ENCODE results near the gene NLRX1.

Gene NLRX1

GRCh38 chr11:119178166-119178680 is 9.7 kb downstream of the NLRX1 start:
- Histone ChIP-seq H3K79me2 (ENCODE audit: control insufficient read depth, low read length) (no peaks in the 10 kb centered on the region), H3K27ac (ENCODE audit: low read depth, low read length) (no peak overlapping the region), H3K9me3 (ENCODE audit: control insufficient read depth, insufficient read depth, low read length) (no peaks in the 10 kb centered on the region), H3K9me2 (replicated peaks; ENCODE audit: control insufficient read depth, low read length) (no peaks in the 10 kb centered on the region), H3K4me1 (ENCODE audit: control insufficient read depth, low read length) (peaks cover 4% of the 10 kb centered on the region; the same call in 1 of the 2 replicates), H3K4me2 (ENCODE audit: low read length) (no peak overlapping the region), H3K27me3 (ENCODE audit: control insufficient read depth, low read length) (no peaks in the 10 kb centered on the region), H3F3A (ENCODE audit: control insufficient read depth, insufficient read depth) (no peaks in the 10 kb centered on the region), H4K20me1 (ENCODE audit: control insufficient read depth, insufficient read depth, low read depth, low read length) (no peaks in the 10 kb centered on the region), H3K36me3 (ENCODE audit: control insufficient read depth, low read length) (0 out of 2 replicates have a peak, but pooled peaks cover 3% of the 10 kb centered on the region), H3K4me3 (ENCODE audit: low read length) (no peak overlapping the region)
- TF ChIP-seq CTCF (IDR thresholded peaks at IDR 0.05; ENCODE audit: low read depth, low read length, poor library complexity, severe bottlenecking): no peak

- H3K79me2 ChIP-seq (ENCODE audit: control insufficient read depth, low read length): no peaks in the 10 kb centered on the region
- peaks cover 4% of the 10 kb centered on the region; the same call in 1 of the 2 replicates for H3K4me1 ChIP-seq (ENCODE audit: control insufficient read depth, low read length)
- H3K4me2 ChIP-seq (ENCODE audit: low read length): no peak overlapping the region
- no peaks in the 10 kb centered on the region for H3K27me3 ChIP-seq (ENCODE audit: control insufficient read depth, low read length)
- no peaks in the 10 kb centered on the region for H4K20me1 ChIP-seq (ENCODE audit: control insufficient read depth, insufficient read depth, low read depth, low read length)
- no peak overlapping the region for H3K27ac ChIP-seq (ENCODE audit: low read depth, low read length)
- no peak for TF ChIP-seq EZH2phosphoT487 (IDR thresholded peaks at IDR 0.05; ENCODE audit: borderline replicate concordance, low read length)
- TF ChIP-seq CTCF (IDR thresholded peaks at IDR 0.05; ENCODE audit: low read depth, low read length, poor library complexity, severe bottlenecking): no peak
- H3F3A ChIP-seq (ENCODE audit: control insufficient read depth, insufficient read depth): no peaks in the 10 kb centered on the region
- H3K9me3 ChIP-seq (ENCODE audit: control insufficient read depth, insufficient read depth, low read length): no peaks in the 10 kb centered on the region
- H3K4me3 ChIP-seq (ENCODE audit: low read length): no peak overlapping the region
- H3K36me3 ChIP-seq (ENCODE audit: control insufficient read depth, low read length): 0 out of 2 replicates have a peak, but pooled peaks cover 3% of the 10 kb centered on the region
- H3K9me2 ChIP-seq (replicated peaks; ENCODE audit: control insufficient read depth, low read length): no peaks in the 10 kb centered on the region
These were observed 10.8 kb downstream of the NLRX1 start for GRCh38 chr11:119179342-119179741.

- Histone ChIP-seq H3K4me1 (ENCODE audit: control insufficient read depth, low read length) (peaks cover 4% of the 10 kb centered on the region; the same call in 1 of the 2 replicates), H3K9me3 (ENCODE audit: control insufficient read depth, insufficient read depth, low read length) (no peaks in the 10 kb centered on the region), H4K20me1 (ENCODE audit: control insufficient read depth, insufficient read depth, low read depth, low read length) (no peaks in the 10 kb centered on the region), H3F3A (ENCODE audit: control insufficient read depth, insufficient read depth) (no peaks in the 10 kb centered on the region), H3K9me2 (replicated peaks; ENCODE audit: control insufficient read depth, low read length) (no peaks in the 10 kb centered on the region), H3K36me3 (ENCODE audit: control insufficient read depth, low read length) (0 out of 2 replicates have a peak, but pooled peaks cover 3% of the 10 kb centered on the region), H3K27ac (ENCODE audit: low read depth, low read length) (no peak overlapping the region), H3K4me2 (ENCODE audit: low read length) (no peak overlapping the region), H3K27me3 (ENCODE audit: control insufficient read depth, low read length) (no peaks in the 10 kb centered on the region), H3K4me3 (ENCODE audit: low read length) (no peak overlapping the region), H3K79me2 (ENCODE audit: control insufficient read depth, low read length) (no peaks in the 10 kb centered on the region)
- no peak for TF ChIP-seq CTCF (IDR thresholded peaks at IDR 0.05; ENCODE audit: low read depth, low read length, poor library complexity, severe bottlenecking)
These were observed 11.5 kb downstream of the NLRX1 start for GRCh38 chr11:119179983-119180382.

Measured in DOHH2 (cell line).